HG02973 (cell line): ENCODE results near the gene SUB1.
"Not testable (repeated sequence)": the region's sequence is repeated elsewhere in the genome, so short reads cannot be mapped to it uniquely, and the experiment has no call there.

Experiments
- ATAC-seq: cut with Tn5 transposase; IDR thresholded peaks from one replicate; pipeline ENCODE4 v1.9.1; 2021; ENCODE audit warnings: moderate library complexity; ENCODE audit not compliant: unreplicated experiment

SUB1 gene

GRCh38 chr5:32598260-32598937 is 13.0 kb downstream of the SUB1 start:
- ATAC-seq, result no peak

GRCh38 chr5:32598997-32599549 is 13.7 kb downstream of the SUB1 start:
- no peak for ATAC-seq

GRCh38 chr5:32600054-32600622 is 14.8 kb downstream of the SUB1 start:
- ATAC-seq, result no peak

- no peak for ATAC-seq
Measured at GRCh38 chr5:32601623-32602295, 16.4 kb downstream of the SUB1 start.

- no peak for ATAC-seq
Measured at GRCh38 chr5:32602906-32603305, 17.5 kb downstream of the SUB1 start.

- no peak for ATAC-seq
Measured at GRCh38 chr5:32604800-32605765, 19.7 kb downstream of the SUB1 start.

- no peak for ATAC-seq
Measured at GRCh38 chr5:32605766-32606152, 20.4 kb downstream of the SUB1 start.

GRCh38 chr5:32612134-32612888 is 27.0 kb downstream of the SUB1 start:
- no peak for ATAC-seq

- no peak for ATAC-seq
Measured at GRCh38 chr5:32613050-32613672, 27.8 kb downstream of the SUB1 start.

GRCh38 chr5:32615236-32615635 is 29.9 kb downstream of the SUB1 start:
- no peak for ATAC-seq

- ATAC-seq, result no peak
Measured at GRCh38 chr5:32618962-32619361, 33.6 kb downstream of the SUB1 start.

GRCh38 chr5:32621256-32621655 is 35.9 kb downstream of the SUB1 start:
- ATAC-seq, result no peak

- ATAC-seq, result no peak
Measured at GRCh38 chr5:32625106-32625505, 39.7 kb downstream of the SUB1 start.

- ATAC-seq, result no peak
Measured at GRCh38 chr5:32625547-32625946, 40.2 kb downstream of the SUB1 start.

GRCh38 chr5:32627219-32627870 is 42.0 kb downstream of the SUB1 start:
- no peak for ATAC-seq

GRCh38 chr5:32628049-32628844 is 42.9 kb downstream of the SUB1 start:
- no peak for ATAC-seq

GRCh38 chr5:32630867-32631491 is 45.6 kb downstream of the SUB1 start:
- ATAC-seq, result no peak

- not testable (repeated sequence) for ATAC-seq
Measured at GRCh38 chr5:32633017-32633416, 47.7 kb downstream of the SUB1 start.
